H1 (cell line): ENCODE results near the gene GUCY2C. TPM values are rescaled to one million over a fixed set of nuclear protein-coding genes. Genes with fewer than 3 reads are reported as not detected.

Source experiments
- CTCF ChIA-PET: fragments of 300-600 bp; sonication (Branson Sonifier 250); formaldehyde crosslinking; loops from one replicate; lab custom pipeline; 2021; ENCODE audit not compliant: partially characterized antibody; lab: Charles Lee
- POLR2A ChIA-PET: fragments of 300-600 bp; sonication (Branson Sonifier 250); formaldehyde crosslinking; loops from one replicate; lab custom pipeline; 2021; ENCODE audit warnings: inconsistent platforms; ENCODE audit not compliant: partially characterized antibody; lab: Charles Lee
- DNase-seq, 2 experiments: peaks; one replicate each; pipeline versions ENCODE4 v3.0.0 to v3.0.0-alpha.2; 2010 to 2022; ENCODE audit warnings: low spot score in 2 of 2, low read depth in 1 of 2, mixed read lengths in 1 of 2
- FAIRE-seq: peaks from 2 replicates; lab custom pipeline; 2011; peaks lifted over from hg19 to GRCh38; lab: Jason Lieb, UNC
- H2AFZ ChIP-seq: 2 replicates; pipeline ENCODE4 v1.8.1; 2012; ENCODE audit warnings: low read length, inconsistent platforms
- H2AK5ac ChIP-seq: 2 replicates; pipeline ENCODE4 v1.6.1; 2013; ENCODE audit warnings: low read depth, low read length
- H2BK120ac ChIP-seq: replicated peaks from 2 replicates; pipeline ENCODE3; 2013; ENCODE audit warnings: low read depth, low read length, inconsistent platforms
- H2BK12ac ChIP-seq: 2 replicates; pipeline ENCODE4 v1.6.1; 2013; ENCODE audit warnings: low read depth, low read length
- H2BK15ac ChIP-seq: 2 replicates; pipeline ENCODE4 v1.6.1; 2013; ENCODE audit warnings: low read length
- H2BK20ac ChIP-seq: 2 replicates; pipeline ENCODE4 v1.6.1; 2013; ENCODE audit warnings: low read length
- H2BK5ac ChIP-seq: 2 replicates; pipeline ENCODE4 v1.6.1; 2013; ENCODE audit warnings: low read depth, low read length
- H3K14ac ChIP-seq: 2 replicates; pipeline ENCODE4 v1.6.1; 2013; ENCODE audit warnings: inconsistent platforms; ENCODE audit not compliant: insufficient read length
- H3K18ac ChIP-seq: 2 replicates; pipeline ENCODE4 v1.6.1; 2013; ENCODE audit warnings: low read length; ENCODE audit errors: extremely low read depth
- H3K23ac ChIP-seq: 2 replicates; pipeline ENCODE4 v1.6.1; 2013; ENCODE audit warnings: inconsistent platforms; ENCODE audit not compliant: insufficient read length
- H3K23me2 ChIP-seq: 2 replicates; pipeline ENCODE4 v1.6.1; 2013; ENCODE audit warnings: low read depth, low read length
- H3K27ac ChIP-seq: 2 replicates; pipeline ENCODE4 v1.6.1; 2011; ENCODE audit warnings: low read depth, low read length, inconsistent platforms
- H3K27me3 ChIP-seq, 4 experiments: replicated peaks in 1 of 4; 1 replicate in 1 of 4; 2 replicates in 3 of 4; pipeline versions ENCODE4 v1.6.1 to v1.8.1; 2011 to 2013; ENCODE audit warnings: low read length in 3 of 4, mild to moderate bottlenecking in 3 of 4, inconsistent platforms in 2 of 4, mixed read lengths in 2 of 4, moderate library complexity in 1 of 4; ENCODE audit not compliant: control insufficient read depth in 3 of 4, insufficient read depth in 3 of 4; ENCODE audit errors: extremely low read depth in 1 of 4
- H3K36me3 ChIP-seq, 4 experiments: 2 replicates each; pipeline versions ENCODE4 v1.6.1 to v1.8.1; 2011 to 2013; ENCODE audit warnings: mild to moderate bottlenecking in 4 of 4, low read length in 3 of 4, moderate library complexity in 2 of 4, control low read depth in 1 of 4, inconsistent platforms in 1 of 4; ENCODE audit not compliant: insufficient read depth in 4 of 4, control insufficient read depth in 2 of 4
- H3K4ac ChIP-seq: replicated peaks from 2 replicates; pipeline ENCODE3; 2013; ENCODE audit warnings: low read length, low read depth, mixed read lengths, inconsistent platforms; ENCODE audit not compliant: insufficient read length
- H3K4me1 ChIP-seq, 4 experiments: replicated peaks in 1 of 4; 1 replicate in 1 of 4; 2 replicates in 3 of 4; pipeline versions ENCODE4 v1.6.1 to v1.8.1; 2011 to 2013; ENCODE audit warnings: low read length in 3 of 4, inconsistent platforms in 2 of 4, mixed read lengths in 1 of 4; ENCODE audit not compliant: insufficient read depth in 4 of 4, control insufficient read depth in 3 of 4
- H3K4me2 ChIP-seq, 2 experiments: 2 replicates each; pipeline versions ENCODE4 v1.6.1 to v1.8.1; 2011 to 2013; ENCODE audit warnings: low read depth in 2 of 2, low read length in 2 of 2, control low read depth in 1 of 2, inconsistent platforms in 1 of 2, mild to moderate bottlenecking in 1 of 2; ENCODE audit not compliant: insufficient read depth in 1 of 2
- H3K4me3 ChIP-seq, 4 experiments: fragments of 200-600, 300-600 bp in 1 of 4; sonication (generic), shearing (Covaris generic), sonication (Bioruptor Twin) in 1 of 4; 2 replicates each; pipeline versions ENCODE4 v1.5.1 to v1.8.1; 2011 to 2016; ENCODE audit warnings: low read length in 4 of 4, low read depth in 3 of 4, control low read depth in 2 of 4, inconsistent platforms in 2 of 4, mild to moderate bottlenecking in 2 of 4, mixed read lengths in 1 of 4, moderate library complexity in 1 of 4; ENCODE audit not compliant: insufficient read depth in 2 of 4; ENCODE audit errors: extremely low read depth in 1 of 4
- H3K56ac ChIP-seq: replicated peaks from 2 replicates; pipeline ENCODE3; 2013; ENCODE audit warnings: low read depth, mild to moderate bottlenecking, mixed read lengths, low read length, inconsistent platforms; ENCODE audit not compliant: insufficient read length
- H3K79me1 ChIP-seq: 2 replicates; pipeline ENCODE4 v1.6.1; 2013; ENCODE audit warnings: low read depth, low read length, control low read depth
- H3K79me2 ChIP-seq, 2 experiments: 2 replicates each; pipeline versions ENCODE4 v1.6.1 to v1.8.1; 2012 to 2013; ENCODE audit warnings: low read length in 2 of 2, mild to moderate bottlenecking in 2 of 2, inconsistent platforms in 1 of 2; ENCODE audit not compliant: insufficient read depth in 2 of 2, control insufficient read depth in 1 of 2
- H3K9ac ChIP-seq, 4 experiments: replicated peaks in 1 of 4; 1 replicate in 1 of 4; 2 replicates in 3 of 4; pipeline versions ENCODE4 v1.6.1 to v1.8.1; 2011 to 2013; ENCODE audit warnings: low read depth in 3 of 4, low read length in 3 of 4, control low read depth in 2 of 4, mild to moderate bottlenecking in 2 of 4, moderate library complexity in 2 of 4, inconsistent platforms in 1 of 4; ENCODE audit errors: extremely low read depth in 1 of 4
- H3K9me3 ChIP-seq, 2 experiments: 2 replicates each; pipeline versions ENCODE4 v1.6.1 to v1.8.1; 2012 to 2013; ENCODE audit warnings: mild to moderate bottlenecking in 2 of 2, moderate library complexity in 2 of 2, control low read depth in 1 of 2, inconsistent platforms in 1 of 2, low read depth in 1 of 2, low read length in 1 of 2, mixed read lengths in 1 of 2; ENCODE audit not compliant: insufficient read depth in 2 of 2
- H4K20me1 ChIP-seq, 2 experiments: replicated peaks in 1 of 2; 2 replicates each; pipeline versions ENCODE3 to v1.8.1; 2011 to 2013; ENCODE audit warnings: inconsistent platforms in 2 of 2, low read length in 2 of 2, mild to moderate bottlenecking in 1 of 2; ENCODE audit not compliant: insufficient read depth in 2 of 2, control insufficient read depth in 1 of 2
- H4K5ac ChIP-seq: 2 replicates; pipeline ENCODE4 v1.6.1; 2013; ENCODE audit warnings: low read length, low read depth, mixed read lengths, inconsistent platforms; ENCODE audit not compliant: insufficient read length
- H4K8ac ChIP-seq: 2 replicates; pipeline ENCODE4 v1.8.0; 2013; ENCODE audit warnings: mild to moderate bottlenecking, moderate library complexity, low read length, inconsistent platforms; ENCODE audit not compliant: insufficient read depth; ENCODE audit errors: extremely low read depth
- H4K91ac ChIP-seq: replicated peaks from 2 replicates; pipeline ENCODE3; 2013; ENCODE audit warnings: low read length, mixed read lengths, inconsistent platforms; ENCODE audit not compliant: insufficient read length
- ASH2L ChIP-seq: fragments of 200-600, 300-600 bp; sonication (generic); IDR thresholded peaks from one replicate; pipeline ENCODE4 v1.7.1; 2017; ENCODE audit warnings: low read length
- ATF2 ChIP-seq: IDR thresholded peaks from 2 replicates; pipeline ENCODE4 v1.6.1; 2012; ENCODE audit warnings: low read length, inconsistent platforms
- CBX8 ChIP-seq: fragments of 300-800, 300-1000 bp; sonication (generic); IDR thresholded peaks from 2 replicates; pipeline ENCODE4 v1.7.1; 2016; ENCODE audit warnings: low read depth, low read length, borderline replicate concordance
- KDM1A ChIP-seq: fragments of 200-600, 300-600 bp; sonication (generic); IDR thresholded peaks from 2 replicates; pipeline ENCODE4 v1.7.1; 2016; ENCODE audit warnings: mild to moderate bottlenecking, low read length, borderline replicate concordance
- MAFK ChIP-seq: IDR thresholded peaks from 2 replicates; pipeline ENCODE4 v1.6.1; 2012; ENCODE audit warnings: low read depth, mild to moderate bottlenecking, improper control_type of control experiment, low read length
- NRF1 ChIP-seq: IDR thresholded peaks from 2 replicates; pipeline ENCODE4 v1.6.1; 2011; ENCODE audit warnings: mild to moderate bottlenecking, low read depth, low read length, improper control_type of control experiment
- POLR2AphosphoS5 ChIP-seq: IDR thresholded peaks from 2 replicates; pipeline ENCODE4 v1.6.1; 2011; ENCODE audit warnings: low read depth, low read length
- RFX5 ChIP-seq: IDR thresholded peaks from 2 replicates; pipeline ENCODE4 v1.6.1; 2011; ENCODE audit warnings: low read depth, low read length, improper control_type of control experiment, borderline replicate concordance
- RNF2 ChIP-seq: fragments of 200-900, 300-1000 bp; sonication (generic); IDR thresholded peaks from 2 replicates; pipeline ENCODE4 v1.7.1; 2016; ENCODE audit warnings: borderline replicate concordance, low read depth, mild to moderate bottlenecking, antibody characterized with exemption, low read length; ENCODE audit not compliant: poor library complexity, severe bottlenecking; ENCODE audit errors: missing control alignments
- SP1 ChIP-seq: IDR thresholded peaks from 2 replicates; pipeline ENCODE4 v1.6.1; 2011; ENCODE audit warnings: low read depth, low read length
- SRF ChIP-seq: IDR thresholded peaks from 2 replicates; pipeline ENCODE4 v1.6.1; 2011; ENCODE audit warnings: mild to moderate bottlenecking, low read depth, low read length, moderate library complexity
- WGBS, 2 experiments: shearing (Covaris generic) in 1 of 2; methylation state at CpG; one replicate each; pipeline versions ENCODE4 v1.1.6 to v1.1.7; 2013 to 2015; ENCODE audit warnings: low lambda C conversion rate in 2 of 2, mixed read lengths in 2 of 2, inconsistent platforms in 1 of 2, low coverage in 1 of 2, missing lambda C conversion rate in 1 of 2; ENCODE audit not compliant: insufficient replicate concordance in 2 of 2, insufficient coverage in 1 of 2, insufficient read length in 1 of 2; ENCODE audit errors: extremely low coverage in 1 of 2, missing lambda C conversion rate in 1 of 2; 5-methylcytosine and 5-hydroxymethylcytosine counted together
- polyA plus RNA-seq, 7 experiments: library from polyadenylated mRNA; depleted of rRNA in 3 of 7; stranded (reverse) in 5 of 7; unstranded in 2 of 7; fragments of >200 nt in 5 of 7; fragments of 200-250 nt in 2 of 7; gene quantifications; 1 replicate in 5 of 7; 2 replicates in 1 of 7; 4 replicates in 1 of 7; pipeline versions ENCODE4 v1.2.1 to v1.2.3, GENCODE V29; 2011 to 2013; ENCODE audit warnings: missing spikeins in 2 of 7, mixed read lengths in 2 of 7
- total RNA-seq: library from RNA; stranded (reverse); fragmentation: NEBNext Ultra II Directional; extraction: Animal tissue kit (Norgen Biotek cat#: 25700); gene quantifications from 2 replicates; pipeline ENCODE4 v1.2.1, GENCODE V29; 2021

The GUCY2C gene
- total and polyA plus RNA-seq, 2 of the 8 experiments (the other 6 are each of a cell fraction or from before 2014, with no cell fraction given) = 1.9 to 3.2 TPM

- H2AFZ ChIP-seq = no peak overlapping the region
- FAIRE-seq (no peak), DNase-seq (no peak)
- POLR2A ChIA-PET = no interaction called here
- no peaks in the 10 kb centered on the region for H3K36me3 ChIP-seq
- H4K20me1 ChIP-seq = no peaks in the 10 kb centered on the region
- WGBS, 2 experiments = 82% methylated on average over 8 of the region's 8 CpGs; no CpG with 5 or more reads in 1 of the 2 experiments
- H3K27ac ChIP-seq = no peak overlapping the region
- no peak overlapping the region for H2AK5ac ChIP-seq
- CTCF ChIA-PET = no interaction called here
- no peak overlapping the region for H3K56ac ChIP-seq
- H3K4me2 ChIP-seq = no peak overlapping the region
- H2BK120ac ChIP-seq = no peak overlapping the region
- H3K79me1 ChIP-seq = no peaks in the 10 kb centered on the region
- no peaks in the 10 kb centered on the region for H3K27me3 ChIP-seq
- no peak overlapping the region for H3K18ac ChIP-seq
- H4K5ac ChIP-seq = no peak overlapping the region
- H3K79me2 ChIP-seq = no peaks in the 10 kb centered on the region
- no peaks in the 10 kb centered on the region for H3K23me2 ChIP-seq
- no peak overlapping the region for H3K23ac ChIP-seq
- H2BK12ac ChIP-seq = no peak overlapping the region
- H2BK20ac ChIP-seq = no peak overlapping the region
- H3K4me3 ChIP-seq = no peak overlapping the region
- H2BK5ac ChIP-seq = no peak overlapping the region
- no peaks in the 10 kb centered on the region for H3K9me3 ChIP-seq
- no peak overlapping the region for H3K4ac ChIP-seq
- no peak overlapping the region for H4K8ac ChIP-seq
- H4K91ac ChIP-seq = no peak overlapping the region
- no peak overlapping the region for H2BK15ac ChIP-seq
- no peak overlapping the region for H3K9ac ChIP-seq
- no peaks in the 10 kb centered on the region for H3K4me1 ChIP-seq
- H3K14ac ChIP-seq = no peak overlapping the region
- TF ChIP-seq CBX8 = no peak
- TF ChIP-seq ATF2 = no peak
- no peak for TF ChIP-seq POLR2AphosphoS5
- TF ChIP-seq RNF2 = no peak
- TF ChIP-seq MAFK = no peak
- TF ChIP-seq SP1 = no peak
- no peak for TF ChIP-seq NRF1
- no peak for TF ChIP-seq RFX5
- TF ChIP-seq ASH2L = no peak
- no peak for TF ChIP-seq KDM1A
- no peak for TF ChIP-seq SRF
Observed at GRCh38 chr12:14576896-14577295, 119.5 kb downstream of the GUCY2C start.
